Lower leg skin (tissue), 3 donors: ENCODE results near the gene VPREB3.

ENCODE experiments used
- POLR2A ChIP-seq, 2 donors: fragments of 450-650 bp; IDR thresholded peaks; one replicate each; pipeline ENCODE4 v1.6.1; 2016 to 2017; ENCODE audit warnings: antibody characterized with exemption in 2 of 2, mild to moderate bottlenecking in 1 of 2, moderate library complexity in 1 of 2
- TF ChIP-seq, protein P1 (sequence below), 3 donors: fragments of 450-650 bp; IDR thresholded peaks; one replicate each; pipeline ENCODE4 v1.5.1; 2016; ENCODE audit warnings: antibody characterized with exemption in 3 of 3, mild to moderate bottlenecking in 3 of 3, moderate library complexity in 2 of 3

- TF ChIP-seq, protein P1, sequence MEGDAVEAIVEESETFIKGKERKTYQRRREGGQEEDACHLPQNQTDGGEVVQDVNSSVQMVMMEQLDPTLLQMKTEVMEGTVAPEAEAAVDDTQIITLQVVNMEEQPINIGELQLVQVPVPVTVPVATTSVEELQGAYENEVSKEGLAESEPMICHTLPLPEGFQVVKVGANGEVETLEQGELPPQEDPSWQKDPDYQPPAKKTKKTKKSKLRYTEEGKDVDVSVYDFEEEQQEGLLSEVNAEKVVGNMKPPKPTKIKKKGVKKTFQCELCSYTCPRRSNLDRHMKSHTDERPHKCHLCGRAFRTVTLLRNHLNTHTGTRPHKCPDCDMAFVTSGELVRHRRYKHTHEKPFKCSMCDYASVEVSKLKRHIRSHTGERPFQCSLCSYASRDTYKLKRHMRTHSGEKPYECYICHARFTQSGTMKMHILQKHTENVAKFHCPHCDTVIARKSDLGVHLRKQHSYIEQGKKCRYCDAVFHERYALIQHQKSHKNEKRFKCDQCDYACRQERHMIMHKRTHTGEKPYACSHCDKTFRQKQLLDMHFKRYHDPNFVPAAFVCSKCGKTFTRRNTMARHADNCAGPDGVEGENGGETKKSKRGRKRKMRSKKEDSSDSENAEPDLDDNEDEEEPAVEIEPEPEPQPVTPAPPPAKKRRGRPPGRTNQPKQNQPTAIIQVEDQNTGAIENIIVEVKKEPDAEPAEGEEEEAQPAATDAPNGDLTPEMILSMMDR (IDR thresholded peaks at IDR 0.05) = no peak
- TF ChIP-seq POLR2A (IDR thresholded peaks at IDR 0.05) = no peak
Measured at GRCh38 chr22:23774114-23774921, 20.1 kb upstream of the VPREB3 start.
